HG02798 (cell line): ENCODE results near the gene OTUB2.

Source experiments
- ATAC-seq: cut with Tn5 transposase; IDR thresholded peaks from one replicate; pipeline ENCODE4 v1.9.1; 2021; ENCODE audit warnings: mild to moderate bottlenecking; ENCODE audit not compliant: unreplicated experiment, poor library complexity

Gene OTUB2

DNA sequence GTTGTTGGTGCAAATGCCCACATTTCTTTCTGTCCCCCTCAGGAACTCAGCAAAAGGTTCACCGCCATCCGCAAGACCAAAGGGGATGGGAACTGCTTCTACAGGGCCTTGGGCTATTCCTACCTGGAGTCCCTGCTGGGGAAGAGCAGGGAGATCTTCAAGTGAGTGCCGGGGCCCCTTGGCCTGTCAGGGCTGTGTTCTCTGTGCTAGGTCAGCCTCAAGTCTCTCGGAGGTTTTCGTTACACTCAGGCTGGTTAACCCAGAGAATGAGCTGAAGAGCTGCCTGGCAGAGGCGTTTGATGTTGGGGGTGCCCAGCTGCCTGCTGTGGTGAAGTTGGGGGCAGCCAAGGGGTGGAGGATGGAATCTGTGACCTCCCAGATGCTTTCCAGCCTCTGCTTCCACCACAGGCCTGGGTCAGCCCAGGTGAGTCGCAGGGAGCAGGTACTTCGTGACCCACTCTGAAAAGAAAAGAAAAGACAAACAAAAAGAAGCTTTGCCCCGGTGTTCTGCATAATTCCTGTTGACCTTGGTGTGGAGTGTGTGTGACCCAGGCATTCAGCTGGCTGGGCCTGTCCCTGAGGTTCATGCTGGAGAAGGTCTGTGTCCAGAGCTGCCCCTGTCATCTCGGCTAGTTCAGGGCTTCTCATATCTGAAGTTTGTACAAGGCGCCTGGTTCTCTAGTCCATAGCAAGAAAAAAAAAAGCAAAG, 12.9 kb downstream of the OTUB2 start:
- ATAC-seq = no peak

- no peak for ATAC-seq
These were observed 14.1 kb downstream of the OTUB2 start for GRCh38 chr14:94040247-94040646.

DNA sequence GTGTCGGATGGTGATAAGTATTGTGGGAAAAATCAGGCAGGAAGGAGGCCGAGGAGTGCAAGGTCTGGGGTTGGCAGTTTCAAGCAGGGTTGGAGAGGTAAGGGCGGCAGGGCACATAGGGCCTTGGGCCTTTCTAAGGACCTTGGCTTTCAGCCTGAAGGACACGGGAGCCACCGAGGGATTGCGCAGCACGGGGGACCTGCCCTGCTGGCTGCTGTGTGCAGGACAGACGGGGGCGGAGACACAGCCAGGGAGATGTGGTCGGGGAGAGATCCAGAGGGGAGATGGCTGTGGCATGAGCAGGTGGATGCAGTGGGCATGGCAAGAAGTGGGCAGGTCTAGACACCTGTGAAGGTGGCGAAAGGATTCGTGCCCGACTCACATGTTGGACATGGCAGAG, 14.7 kb downstream of the OTUB2 start:
- no peak for ATAC-seq

- ATAC-seq = no peak
These were observed 15.6 kb downstream of the OTUB2 start for GRCh38 chr14:94041551-94042346.

DNA sequence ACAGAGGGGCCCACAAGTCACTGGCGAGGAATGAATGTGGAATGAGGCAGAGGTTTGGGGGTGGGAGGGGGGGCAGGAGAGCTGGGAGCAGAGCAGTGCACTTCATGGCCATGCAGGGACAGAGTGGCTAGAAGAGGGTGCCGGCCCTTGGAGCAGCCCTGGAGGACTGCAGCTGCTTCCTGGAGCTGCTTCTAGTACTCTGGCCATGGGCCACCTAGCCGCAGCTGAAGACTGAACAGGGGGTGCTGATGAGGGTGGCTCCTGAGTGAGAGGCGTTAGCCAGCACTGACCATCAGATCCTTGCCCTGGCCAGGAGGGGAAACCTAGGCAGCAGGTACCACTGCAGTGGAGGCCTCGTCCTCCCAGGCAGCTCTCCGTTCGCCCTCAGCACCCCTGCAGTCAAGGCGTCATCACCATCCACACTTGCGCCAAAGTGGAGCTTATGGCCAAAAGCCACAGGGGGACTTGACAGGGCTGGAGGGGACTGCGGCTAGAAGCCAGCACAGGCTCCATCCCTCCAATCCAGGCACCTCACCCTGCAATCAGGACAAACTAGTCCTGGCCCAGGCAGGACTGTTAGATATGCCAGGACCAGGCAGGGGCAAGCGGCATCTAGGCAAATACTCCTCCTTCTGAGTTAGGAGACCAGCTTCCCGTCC, 16.4 kb downstream of the OTUB2 start:
- ATAC-seq = no peak

GRCh38 chr14:94043111-94043755, 17.1 kb downstream of the OTUB2 start:
- no peak for ATAC-seq

- ATAC-seq = no peak
These were observed 17.8 kb downstream of the OTUB2 start for GRCh38 chr14:94043756-94044475.

DNA sequence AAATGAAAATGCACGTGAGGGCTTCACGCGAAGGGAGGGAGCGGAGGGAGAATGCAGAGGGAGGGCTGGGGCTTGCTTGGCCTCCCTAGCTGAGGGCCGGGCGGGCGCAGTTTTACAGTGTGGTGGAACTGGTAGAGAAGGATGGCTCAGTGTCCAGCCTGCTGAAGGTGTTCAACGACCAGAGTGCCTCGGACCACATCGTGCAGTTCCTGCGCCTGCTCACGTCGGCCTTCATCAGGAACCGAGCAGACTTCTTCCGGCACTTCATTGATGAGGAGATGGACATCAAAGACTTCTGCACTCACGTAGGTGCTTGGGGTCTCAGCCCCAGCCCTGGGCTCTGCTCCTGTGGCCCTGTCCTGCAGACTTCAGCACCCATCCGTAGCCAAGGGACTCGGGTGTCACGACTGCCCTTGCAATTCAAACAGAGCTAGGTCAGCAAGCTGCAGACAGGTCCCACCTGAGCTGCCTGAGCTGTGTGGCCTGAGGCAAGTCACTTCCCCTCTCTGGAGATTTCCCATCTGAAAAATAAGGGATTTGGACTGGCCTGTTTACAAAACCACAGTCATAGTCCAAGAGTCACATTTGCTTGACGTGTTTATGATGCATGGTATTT, 18.4 kb downstream of the OTUB2 start:
- no peak for ATAC-seq

DNA sequence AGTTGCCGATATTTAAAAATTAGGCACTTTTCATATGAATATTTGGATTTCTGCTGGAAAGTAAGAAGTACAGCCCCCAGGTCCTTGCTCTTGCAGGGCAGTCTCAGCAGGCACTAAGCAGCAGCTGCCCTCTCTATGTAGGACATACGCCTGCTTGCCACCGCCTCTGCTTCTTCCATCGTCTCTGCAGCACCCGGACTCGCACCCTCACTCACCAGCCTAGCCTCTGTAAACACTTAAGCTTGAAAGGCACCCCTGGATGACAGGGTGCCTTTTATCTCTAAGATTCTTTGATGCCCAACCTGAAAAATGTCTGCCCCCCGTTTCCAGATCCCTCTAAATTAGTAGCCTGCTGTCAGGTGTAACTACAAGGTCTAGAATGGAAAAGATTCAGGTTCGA, 19.0 kb downstream of the OTUB2 start:
- ATAC-seq = no peak

- no peak for ATAC-seq
These were observed 19.6 kb downstream of the OTUB2 start for GRCh38 chr14:94045563-94046345.

- no peak for ATAC-seq
These were observed 20.6 kb downstream of the OTUB2 start for GRCh38 chr14:94046696-94047250.

DNA sequence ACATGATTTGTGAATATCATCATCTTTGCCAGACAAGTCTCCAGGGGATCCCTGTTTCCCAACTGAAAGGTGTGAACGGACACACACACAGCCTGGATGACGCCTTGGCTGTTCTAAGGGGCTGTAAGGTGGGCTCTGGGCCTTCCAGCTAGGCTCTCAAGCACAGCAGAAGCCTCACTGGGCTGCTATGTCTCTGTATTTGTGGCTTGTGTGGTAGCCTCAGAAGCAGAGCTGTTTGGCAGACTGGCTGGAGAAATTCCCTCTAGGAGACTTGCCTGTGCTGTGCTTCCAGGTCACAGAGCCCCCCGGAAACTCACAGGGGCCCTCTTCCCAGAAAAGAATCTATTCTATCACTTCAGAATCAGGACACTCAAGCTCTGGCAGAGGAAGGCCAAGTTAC, 21.4 kb downstream of the OTUB2 start:
- ATAC-seq = no peak

GRCh38 chr14:94048691-94049624, 22.8 kb downstream of the OTUB2 start:
- ATAC-seq = no peak

DNA sequence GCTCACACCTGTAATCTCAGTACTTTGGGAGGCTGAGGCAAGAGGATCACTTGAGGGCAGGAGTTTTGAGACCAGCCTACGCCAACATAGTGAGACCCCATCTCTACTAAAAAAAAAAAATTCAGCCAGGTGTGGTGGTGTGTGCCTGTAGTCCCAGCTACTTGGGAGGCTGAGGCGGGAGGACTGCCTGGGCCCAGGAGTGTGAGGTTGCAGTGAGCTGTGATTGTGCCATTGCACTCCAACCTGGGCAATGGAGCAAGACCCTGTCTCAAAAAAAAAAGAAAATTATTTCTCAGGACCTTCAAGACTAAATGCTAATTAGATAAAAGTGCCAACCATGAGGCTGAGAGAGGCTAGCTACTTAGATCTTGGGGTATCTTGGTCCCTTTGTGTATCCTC, 23.5 kb downstream of the OTUB2 start:
- ATAC-seq = no peak

DNA sequence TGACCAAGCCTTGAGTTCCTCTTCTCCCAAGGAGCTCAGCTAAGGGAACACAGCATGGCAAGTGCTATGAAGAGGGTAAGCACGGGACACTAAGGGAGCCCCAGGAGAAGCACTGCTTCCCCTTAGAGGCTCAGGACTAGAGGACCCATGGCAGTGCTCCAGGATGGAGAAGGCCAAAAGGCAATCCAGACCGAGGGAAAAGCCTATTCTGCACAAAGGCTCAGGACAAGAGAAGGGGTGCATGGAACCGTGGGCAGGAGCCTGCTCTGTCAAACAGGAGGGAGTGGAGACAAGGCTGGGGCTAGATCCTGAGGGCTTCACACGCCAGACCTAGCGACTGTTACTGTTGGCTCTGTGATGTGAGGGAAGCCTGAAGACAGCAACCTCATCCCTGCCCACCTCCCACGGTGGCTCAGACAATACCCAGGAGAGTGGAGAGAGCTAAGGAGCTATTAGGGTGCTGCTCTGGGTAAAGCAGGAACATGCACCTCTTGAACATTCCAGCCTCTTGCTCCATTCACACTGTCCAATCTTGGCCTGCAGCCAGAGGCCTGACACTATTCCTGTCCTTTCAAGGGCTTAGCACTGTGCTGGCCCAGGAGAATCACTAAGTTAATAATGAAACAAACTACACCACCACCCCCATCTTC, 24.2 kb downstream of the OTUB2 start:
- no peak for ATAC-seq

DNA sequence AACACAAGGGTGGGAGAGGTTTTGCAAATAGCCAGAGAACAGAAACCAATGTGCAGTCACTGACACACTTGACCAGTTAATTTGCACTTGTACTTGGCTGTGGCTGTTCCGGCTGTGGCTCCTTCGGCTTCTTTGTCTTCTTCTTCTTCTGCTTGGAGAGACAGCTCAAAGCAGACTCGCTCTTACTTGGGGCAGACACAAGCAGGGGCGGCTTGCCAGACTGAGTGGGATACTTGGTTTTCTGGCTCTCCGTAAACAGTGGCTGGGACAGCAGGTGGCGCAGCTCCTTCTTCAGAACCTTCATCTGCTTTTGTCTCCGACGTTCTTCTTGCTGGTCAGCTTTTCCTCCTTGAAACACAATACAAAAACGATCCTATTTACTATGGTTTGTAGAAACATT, 25.0 kb downstream of the OTUB2 start:
- no peak for ATAC-seq

- no peak for ATAC-seq
These were observed 25.6 kb downstream of the OTUB2 start for GRCh38 chr14:94051779-94052178.
